Measurements from ENCODE around the gene GRIN1.

Gene GRIN1

GRCh38 chr9:137109250-137110146, 29.5 kb upstream of the GRIN1 start:
- Histone ChIP-seq H3K4me1 (ENCODE audit: insufficient read depth, low read length, severe bottlenecking) (peaks cover 11% of the 10 kb centered on the region), H3K27ac (ENCODE audit: low read depth, low read length, poor library complexity, severe bottlenecking) (no peak overlapping the region), H3K9ac (ENCODE audit: low read length) (no peak overlapping the region), H3K79me2 (ENCODE audit: insufficient read depth, low read length) (no peaks in the 10 kb centered on the region), H3K36me3 (ENCODE audit: insufficient read depth, low read length) (peaks cover 86% of the 10 kb centered on the region), H3K9me2 (ENCODE audit: low read depth, low read length) (no peaks in the 10 kb centered on the region), H2AFZ (ENCODE audit: low read length) (no peak overlapping the region), H3F3A (ENCODE audit: insufficient read depth, low read length) (no peaks in the 10 kb centered on the region), H3K27me3 (ENCODE audit: insufficient read depth, low read length) (no peaks in the 10 kb centered on the region), H3K4me3 (ENCODE audit: low read depth, low read length, poor library complexity, severe bottlenecking) (no peak overlapping the region), H4K20me1 (ENCODE audit: insufficient read depth, low read length) (no peaks in the 10 kb centered on the region), H3K4me2 (ENCODE audit: low read length) (no peak overlapping the region), H3K9me3 (ENCODE audit: low read length) (no peaks in the 10 kb centered on the region)
- TF ChIP-seq EZH2 (IDR thresholded peaks at IDR 0.05; ENCODE audit: borderline replicate concordance, low read length) = no peak
- TF ChIP-seq, protein P1, sequence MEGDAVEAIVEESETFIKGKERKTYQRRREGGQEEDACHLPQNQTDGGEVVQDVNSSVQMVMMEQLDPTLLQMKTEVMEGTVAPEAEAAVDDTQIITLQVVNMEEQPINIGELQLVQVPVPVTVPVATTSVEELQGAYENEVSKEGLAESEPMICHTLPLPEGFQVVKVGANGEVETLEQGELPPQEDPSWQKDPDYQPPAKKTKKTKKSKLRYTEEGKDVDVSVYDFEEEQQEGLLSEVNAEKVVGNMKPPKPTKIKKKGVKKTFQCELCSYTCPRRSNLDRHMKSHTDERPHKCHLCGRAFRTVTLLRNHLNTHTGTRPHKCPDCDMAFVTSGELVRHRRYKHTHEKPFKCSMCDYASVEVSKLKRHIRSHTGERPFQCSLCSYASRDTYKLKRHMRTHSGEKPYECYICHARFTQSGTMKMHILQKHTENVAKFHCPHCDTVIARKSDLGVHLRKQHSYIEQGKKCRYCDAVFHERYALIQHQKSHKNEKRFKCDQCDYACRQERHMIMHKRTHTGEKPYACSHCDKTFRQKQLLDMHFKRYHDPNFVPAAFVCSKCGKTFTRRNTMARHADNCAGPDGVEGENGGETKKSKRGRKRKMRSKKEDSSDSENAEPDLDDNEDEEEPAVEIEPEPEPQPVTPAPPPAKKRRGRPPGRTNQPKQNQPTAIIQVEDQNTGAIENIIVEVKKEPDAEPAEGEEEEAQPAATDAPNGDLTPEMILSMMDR (IDR thresholded peaks at IDR 0.05; ENCODE audit: low read length) = no peak

DNA sequence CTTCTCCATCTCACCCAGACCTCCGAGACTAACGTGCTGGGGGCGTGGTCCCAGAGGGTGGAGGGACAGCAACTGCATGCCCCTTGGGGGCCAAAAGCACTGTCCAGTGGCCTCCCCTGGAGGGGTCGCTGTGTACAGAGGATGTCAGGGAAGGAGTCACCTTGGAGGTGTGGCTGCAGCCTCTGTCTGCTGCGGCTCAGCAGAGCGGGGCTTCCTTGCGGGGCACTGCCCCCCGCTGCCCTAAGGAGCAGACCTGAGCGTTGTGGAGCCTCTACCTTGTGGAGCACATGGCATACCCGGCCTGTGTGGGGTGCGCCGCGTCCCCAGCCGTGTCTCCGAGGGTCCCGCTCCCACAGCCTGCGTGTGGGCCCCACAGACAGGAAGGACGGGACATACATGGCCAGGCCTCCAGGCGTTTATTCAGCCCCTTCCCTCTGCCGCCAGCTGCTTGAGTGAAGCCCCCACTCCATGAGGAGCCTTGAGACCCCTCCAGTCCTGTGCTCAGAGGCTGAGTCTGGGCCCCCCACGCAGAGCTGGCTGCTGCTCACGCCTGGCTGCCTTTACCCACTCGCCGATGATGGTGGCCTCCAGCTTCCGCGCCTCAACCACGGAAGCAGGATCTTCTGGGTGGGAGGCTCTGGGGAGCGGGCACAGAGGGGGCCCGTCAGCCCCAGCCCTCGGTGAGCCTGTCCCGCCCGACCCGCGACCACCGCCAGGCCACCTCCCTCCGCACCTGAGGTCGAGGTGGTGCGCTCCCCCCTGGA, 28.6 kb upstream of the GRIN1 start:
- Histone ChIP-seq H3K4me3 (ENCODE audit: low read depth, low read length, poor library complexity, severe bottlenecking) (no peak overlapping the region), H3K79me2 (ENCODE audit: insufficient read depth, low read length) (no peaks in the 10 kb centered on the region), H3K9ac (ENCODE audit: low read length) (no peak overlapping the region), H3K36me3 (ENCODE audit: insufficient read depth, low read length) (peaks cover 78% of the 10 kb centered on the region), H3K27me3 (ENCODE audit: insufficient read depth, low read length) (no peaks in the 10 kb centered on the region), H3K9me3 (ENCODE audit: low read length) (no peaks in the 10 kb centered on the region), H3K4me1 (ENCODE audit: insufficient read depth, low read length, severe bottlenecking) (peaks cover 19% of the 10 kb centered on the region), H3F3A (ENCODE audit: insufficient read depth, low read length) (no peaks in the 10 kb centered on the region), H3K4me2 (ENCODE audit: low read length) (no peak overlapping the region), H3K9me2 (ENCODE audit: low read depth, low read length) (no peaks in the 10 kb centered on the region), H2AFZ (ENCODE audit: low read length) (no peak overlapping the region), H4K20me1 (ENCODE audit: insufficient read depth, low read length) (no peaks in the 10 kb centered on the region), H3K27ac (ENCODE audit: low read depth, low read length, poor library complexity, severe bottlenecking) (no peak overlapping the region)
- no peak for TF ChIP-seq EZH2 (IDR thresholded peaks at IDR 0.05; ENCODE audit: borderline replicate concordance, low read length)
- TF ChIP-seq, protein P1 (IDR thresholded peaks at IDR 0.05; ENCODE audit: low read length) = no peak

- TF ChIP-seq, protein P1 (IDR thresholded peaks at IDR 0.05; ENCODE audit: low read length) = no peak
- no peak for TF ChIP-seq EZH2 (IDR thresholded peaks at IDR 0.05; ENCODE audit: borderline replicate concordance, low read length)
- Histone ChIP-seq H3K4me3 (ENCODE audit: low read depth, low read length, poor library complexity, severe bottlenecking) (no peak overlapping the region), H3F3A (ENCODE audit: insufficient read depth, low read length) (no peaks in the 10 kb centered on the region), H3K4me1 (ENCODE audit: insufficient read depth, low read length, severe bottlenecking) (peaks cover 19% of the 10 kb centered on the region), H3K9ac (ENCODE audit: low read length) (no peak overlapping the region), H4K20me1 (ENCODE audit: insufficient read depth, low read length) (no peaks in the 10 kb centered on the region), H3K9me3 (ENCODE audit: low read length) (no peaks in the 10 kb centered on the region), H3K79me2 (ENCODE audit: insufficient read depth, low read length) (no peaks in the 10 kb centered on the region), H3K4me2 (ENCODE audit: low read length) (no peak overlapping the region), H3K36me3 (ENCODE audit: insufficient read depth, low read length) (peaks cover 70% of the 10 kb centered on the region), H2AFZ (ENCODE audit: low read length) (no peak overlapping the region), H3K9me2 (ENCODE audit: low read depth, low read length) (no peaks in the 10 kb centered on the region), H3K27me3 (ENCODE audit: insufficient read depth, low read length) (no peaks in the 10 kb centered on the region), H3K27ac (ENCODE audit: low read depth, low read length, poor library complexity, severe bottlenecking) (no peak overlapping the region)
These were observed 27.8 kb upstream of the GRIN1 start for GRCh38 chr9:137110911-137111787.

All from OCI-LY1 (cell line).